HG03457 (cell line): ENCODE data around the gene CEND1.

ENCODE experiments used
- ATAC-seq: cut with Tn5 transposase; IDR thresholded peaks from one replicate; pipeline ENCODE4 v1.9.1; 2021; ENCODE audit warnings: moderate number of reproducible peaks; ENCODE audit not compliant: unreplicated experiment

Gene CEND1

DNA sequence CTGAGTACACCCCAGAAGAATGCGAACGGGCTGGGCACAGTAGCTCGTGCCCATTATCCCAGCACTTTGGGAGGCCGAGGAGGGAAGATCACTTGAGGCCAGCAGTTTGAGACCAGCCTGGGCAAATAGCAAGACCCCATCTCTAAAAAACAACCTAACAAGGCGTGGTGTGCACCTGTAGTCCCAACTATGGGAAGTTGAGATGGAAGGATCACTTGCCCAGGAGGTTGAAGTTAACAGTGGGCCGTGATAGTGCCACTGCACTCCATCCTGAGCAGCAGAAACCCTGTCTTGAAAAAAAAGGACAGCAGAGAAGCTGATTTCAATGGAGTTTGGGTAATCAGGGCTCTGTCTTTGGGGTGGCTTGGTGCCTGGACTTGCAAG is 23.2 kb upstream of the CEND1 start:
- no peak for ATAC-seq

GRCh38 chr11:812390-812789 is 22.5 kb upstream of the CEND1 start:
- no peak for ATAC-seq

GRCh38 chr11:811446-812245 is 21.8 kb upstream of the CEND1 start:
- ATAC-seq = no peak

DNA sequence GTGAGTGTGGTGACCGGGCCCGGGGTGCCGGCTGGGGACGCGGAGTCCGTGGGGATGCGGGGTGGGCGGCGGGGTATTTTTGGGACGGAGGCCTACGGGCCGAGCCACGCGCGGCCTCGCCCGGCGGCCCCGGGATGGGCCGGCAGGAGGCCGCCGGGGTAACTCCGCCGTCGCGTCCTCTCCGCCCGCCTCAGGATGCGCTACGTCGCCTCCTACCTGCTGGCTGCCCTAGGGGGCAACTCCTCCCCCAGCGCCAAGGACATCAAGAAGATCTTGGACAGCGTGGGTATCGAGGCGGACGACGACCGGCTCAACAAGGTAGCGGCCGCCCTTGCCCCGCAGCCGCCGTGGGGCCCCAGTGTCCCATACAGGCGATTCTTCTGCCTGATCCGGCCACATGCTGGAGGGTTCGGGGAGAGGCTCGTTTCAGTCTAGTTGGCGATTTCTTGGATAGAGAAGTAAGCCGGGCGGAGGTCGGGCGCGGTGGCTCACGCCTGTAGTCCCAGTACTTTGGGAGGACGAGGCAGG is 20.2 kb upstream of the CEND1 start:
- ATAC-seq = peak; percentile 1

- peak; percentile 51 for ATAC-seq
These were observed 19.6 kb upstream of the CEND1 start, which contains the start of gene RPLP2 for GRCh38 chr11:809287-810039. Gene RPLP2, plus strand, starts transcription at chr11:809967. Its CDS starts 268 bp downstream, at chr11:810235.

- ATAC-seq = no peak
These were observed 18.8 kb upstream of the CEND1 start for GRCh38 chr11:808427-809286.

DNA sequence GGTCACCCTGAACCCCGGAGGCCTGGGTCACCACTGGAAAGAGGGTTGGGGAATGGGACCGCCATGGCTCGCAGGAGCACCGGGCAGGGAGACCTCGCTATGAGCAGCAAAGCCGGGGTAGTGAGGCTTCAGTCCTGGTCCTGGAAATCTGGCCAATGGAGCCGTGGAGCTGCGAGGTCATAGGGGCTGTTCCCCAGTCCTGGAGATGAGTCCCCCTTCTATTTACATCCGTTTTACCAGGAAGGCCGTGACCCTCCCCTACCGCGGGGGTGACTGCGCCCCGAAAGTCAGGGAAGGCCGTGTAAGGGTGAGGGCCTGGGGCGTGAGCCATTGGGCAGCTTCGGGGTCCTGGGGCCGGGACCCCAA is 14.7 kb upstream of the CEND1 start:
- ATAC-seq = no peak

GRCh38 chr11:803770-804598 is 14.1 kb upstream of the CEND1 start:
- ATAC-seq = no peak

GRCh38 chr11:803467-803742 is 13.5 kb upstream of the CEND1 start:
- ATAC-seq = no peak

GRCh38 chr11:802693-803466 is 13.0 kb upstream of the CEND1 start:
- ATAC-seq = no peak

DNA sequence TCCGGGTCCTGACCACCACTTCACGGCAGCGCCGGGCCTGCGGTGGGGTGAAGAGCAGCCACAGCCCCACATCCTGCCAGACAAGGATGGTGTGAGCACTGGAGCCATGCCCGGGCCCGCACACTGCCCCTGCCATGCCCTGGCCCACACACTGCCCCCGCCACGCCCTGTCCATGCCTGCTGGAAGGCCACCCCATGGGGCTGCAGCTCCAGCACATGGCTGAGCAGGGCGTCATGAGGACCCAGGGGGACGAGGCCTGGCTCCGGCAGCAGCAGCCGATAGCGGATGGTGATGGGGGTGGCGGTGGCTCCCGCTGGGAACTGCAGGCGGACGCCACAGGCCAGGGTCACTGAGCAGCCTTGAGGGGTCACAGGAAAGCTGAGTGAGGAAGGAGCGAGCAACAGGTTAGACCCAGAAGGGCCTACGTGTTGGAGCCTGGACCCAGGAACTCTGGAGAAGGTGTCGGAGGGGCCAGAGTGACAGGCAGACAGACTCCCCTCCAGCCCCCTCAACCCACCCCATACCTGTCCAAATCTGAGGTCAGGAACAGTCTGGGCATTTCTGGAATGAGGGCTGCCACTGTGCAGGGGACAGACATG is 12.2 kb upstream of the CEND1 start:
- ATAC-seq = no peak

- ATAC-seq = no peak
These were observed 11.3 kb upstream of the CEND1 start for GRCh38 chr11:801097-801780.

GRCh38 chr11:800473-800872 is 10.6 kb upstream of the CEND1 start:
- no peak for ATAC-seq

- ATAC-seq = no peak
These were observed 9.9 kb upstream of the CEND1 start for GRCh38 chr11:799641-800316.

- ATAC-seq = peak; percentile 35
These were observed 8.3 kb upstream of the CEND1 start, which contains the start of gene SLC25A22 for GRCh38 chr11:798093-798713. Gene SLC25A22, minus strand, starts transcription at chr11:798281. Its CDS starts 3,275 bp downstream, at chr11:795006.

DNA sequence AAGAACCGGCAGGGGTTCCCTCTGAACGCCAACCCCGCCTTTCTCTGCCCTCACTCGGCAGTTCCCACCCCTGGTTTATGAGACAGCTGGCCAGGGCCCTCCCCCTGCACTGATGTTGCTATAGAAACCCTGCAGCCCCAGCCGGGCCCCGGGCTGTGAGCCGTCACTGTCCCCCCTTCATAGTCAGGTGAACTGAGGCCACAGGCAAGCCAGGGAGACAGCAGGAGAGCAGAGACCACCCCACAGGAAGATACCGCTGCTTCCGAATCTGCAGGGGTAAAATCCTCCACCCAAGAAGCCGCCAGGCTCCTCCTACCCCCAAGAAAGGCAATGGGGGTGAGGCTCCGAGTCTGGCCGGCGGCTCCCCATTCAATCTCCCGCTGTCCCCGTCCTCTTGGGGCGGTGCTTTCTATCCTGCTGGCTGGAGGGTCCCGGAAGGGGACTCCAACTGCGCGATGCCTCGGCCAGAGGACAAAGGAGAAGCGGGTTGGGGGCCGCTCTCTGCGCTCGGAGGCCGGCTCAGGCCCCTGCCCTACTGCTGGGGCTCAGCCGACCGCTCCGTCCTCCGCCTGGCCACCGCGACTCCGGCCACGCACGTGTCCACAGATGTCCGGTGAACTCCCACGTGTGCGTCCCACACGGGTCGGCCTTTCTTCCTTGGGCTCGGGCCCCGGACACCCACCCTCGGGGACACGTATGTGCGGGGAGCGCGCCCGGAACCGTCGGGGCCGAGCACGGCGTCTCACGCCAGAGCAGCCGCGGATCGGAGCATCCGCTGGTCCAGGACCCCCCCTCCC is 7.6 kb upstream of the CEND1 start:
- peak; percentile 26 for ATAC-seq
